Panc1 (cell line): ENCODE measurements around the gene NALCN.
A peak's percentile ranks its signal among the peaks of the same experiment; 100 is the strongest.

Source experiments
- CTCF ChIP-seq: fragments of 450-650 bp; IDR thresholded peaks from 2 replicates; pipeline ENCODE4 v1.5.1; 2017; ENCODE audit warnings: mild to moderate bottlenecking
- POLR2AphosphoS5 ChIP-seq: IDR thresholded peaks from 2 replicates; pipeline ENCODE4 v1.6.1; 2012; ENCODE audit warnings: mild to moderate bottlenecking, low read depth, low read length, moderate library complexity
- REST ChIP-seq, 2 experiments: IDR thresholded peaks; 2 replicates each; pipeline ENCODE4 v1.6.1; 2011 to 2012; ENCODE audit warnings: low read depth in 2 of 2, control low read depth in 1 of 2, low read length in 1 of 2, mild to moderate bottlenecking in 1 of 2, moderate library complexity in 1 of 2; ENCODE audit not compliant: insufficient read depth in 1 of 2
- SIN3A ChIP-seq: IDR thresholded peaks from 2 replicates; pipeline ENCODE4 v1.6.1; 2012; ENCODE audit warnings: low read depth, mild to moderate bottlenecking, low read length, moderate library complexity, borderline replicate concordance; ENCODE audit not compliant: insufficient read depth
- TCF7L2 ChIP-seq: IDR thresholded peaks from 2 replicates; pipeline ENCODE4 v1.6.1; 2011; ENCODE audit warnings: mild to moderate bottlenecking, low read depth, low read length, inconsistent platforms

- TF ChIP-seq REST (IDR thresholded peaks at IDR 0.05; ENCODE audit: insufficient read depth in 1 of 2, low read depth in 2 of 2, low read length in 1 of 2) (no peak), CTCF (peak; percentile 48; the same call in 1 of the 2 replicates), TCF7L2 (no peak), SIN3A (no peak), POLR2AphosphoS5 (no peak)
Measured at GRCh38 chr13:101155920-101156319, 260.4 kb downstream of the NALCN start.
